Hippocampal formation (tissue), 2 donors: ENCODE data around the gene CGNL1.

Source experiments
- DNase-seq, 2 donors: peaks; one replicate each; lab custom pipeline; 2025; lab: John Stamatoyannopoulos, UW

Gene CGNL1

DNA sequence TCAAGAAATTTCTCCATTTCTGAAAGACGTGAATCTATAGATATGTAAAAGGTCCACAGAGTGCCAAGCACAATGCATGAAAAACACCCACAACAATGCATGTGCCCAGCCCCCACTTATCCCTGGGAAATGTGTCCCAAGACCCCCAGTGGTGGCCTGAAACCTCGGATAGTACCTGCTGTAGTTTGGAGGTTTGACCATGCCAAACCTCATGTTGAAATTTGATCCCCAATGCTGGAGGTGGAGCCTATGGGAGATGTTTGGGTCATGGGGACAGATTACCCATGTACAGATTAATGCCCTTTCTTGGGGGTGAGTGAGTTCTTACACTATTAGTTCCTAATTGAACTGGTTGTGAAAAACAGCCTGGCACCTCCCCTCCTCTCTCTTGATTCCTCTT is 194.0 kb downstream of the CGNL1 start:
- DNase-seq = no peak

DNA sequence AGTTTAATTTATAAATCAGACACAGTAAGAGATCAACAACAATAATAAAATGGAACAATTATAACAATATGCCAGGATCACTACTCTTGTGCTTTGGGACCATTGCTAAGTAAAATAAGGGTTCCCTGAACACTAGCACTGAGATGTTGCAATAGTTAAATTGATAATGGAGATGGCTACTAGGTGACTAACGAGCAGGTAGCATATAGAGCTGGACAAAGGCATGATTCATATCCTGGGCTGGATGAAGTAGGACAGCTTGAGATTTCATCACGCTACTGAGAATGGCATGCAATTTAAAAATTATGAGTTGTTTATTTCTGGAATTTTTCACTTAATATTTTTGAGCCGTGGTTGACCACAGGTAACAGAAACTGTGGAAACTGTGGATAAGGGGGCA is 194.7 kb downstream of the CGNL1 start:
- no peak for DNase-seq

- no peak for DNase-seq
These were observed 195.4 kb downstream of the CGNL1 start for GRCh38 chr15:57571725-57572124.

DNA sequence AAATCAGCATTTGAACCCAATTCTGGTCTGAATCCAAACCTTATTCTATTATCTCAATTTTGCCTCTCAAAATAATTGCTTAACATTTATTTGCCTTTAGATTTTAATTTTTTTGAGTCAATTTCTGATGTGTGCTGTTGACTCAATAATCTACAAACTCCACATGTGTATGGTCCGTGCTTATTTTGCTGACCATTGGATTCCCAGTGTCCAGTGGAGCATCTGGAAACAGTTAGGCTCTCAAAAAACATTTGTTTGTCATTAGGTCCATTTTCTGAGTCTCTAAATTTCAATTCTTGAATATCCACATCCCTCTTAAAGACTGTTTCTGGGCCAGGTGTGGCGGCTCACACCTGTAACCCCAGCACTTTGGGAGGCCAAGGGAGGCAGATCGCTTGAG is 196.2 kb downstream of the CGNL1 start:
- no peak for DNase-seq

DNA sequence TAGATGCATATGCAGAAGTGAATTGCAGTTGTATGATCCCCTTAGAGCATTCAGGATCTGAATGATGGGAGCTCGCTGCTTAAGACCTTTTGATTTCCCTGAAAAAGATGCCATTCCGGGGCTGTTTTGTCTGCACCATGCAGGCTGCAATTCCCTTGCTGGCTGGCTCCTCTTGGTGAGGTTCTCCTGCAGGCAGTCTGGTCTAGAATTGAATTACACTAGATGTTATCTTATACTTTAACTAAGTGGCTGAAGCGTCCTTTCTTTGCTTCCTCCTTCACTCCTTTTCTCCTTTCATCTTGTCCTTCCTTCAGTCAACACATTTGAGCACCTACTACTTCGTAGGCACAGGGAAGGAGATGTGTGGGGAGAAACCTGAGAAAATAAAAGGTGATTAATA is 196.8 kb downstream of the CGNL1 start:
- DNase-seq = no peak

GRCh38 chr15:57575363-57575762 is 199.1 kb downstream of the CGNL1 start:
- no peak for DNase-seq

- no peak for DNase-seq
These were observed 202.1 kb downstream of the CGNL1 start for GRCh38 chr15:57578288-57578900.

DNA sequence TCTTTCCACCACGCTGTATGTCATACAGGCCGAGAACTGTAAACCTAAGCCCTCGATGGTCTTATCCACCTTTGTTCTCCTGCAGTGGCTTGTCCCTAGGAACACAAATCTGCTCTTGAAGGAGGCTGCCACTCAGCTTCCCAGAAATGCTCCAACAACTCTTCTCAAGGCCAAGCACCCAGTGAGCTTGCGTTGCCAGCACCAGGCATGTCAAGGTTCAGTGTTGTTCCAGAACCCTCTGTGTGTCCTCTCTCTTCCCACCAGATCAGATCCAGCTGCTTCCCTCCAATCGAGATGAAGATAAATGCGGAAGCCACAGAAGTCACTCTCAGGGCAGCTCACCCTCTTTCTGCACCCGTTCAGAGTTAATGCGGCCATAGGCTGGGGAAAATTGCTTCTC is 204.1 kb downstream of the CGNL1 start:
- no peak for DNase-seq

DNA sequence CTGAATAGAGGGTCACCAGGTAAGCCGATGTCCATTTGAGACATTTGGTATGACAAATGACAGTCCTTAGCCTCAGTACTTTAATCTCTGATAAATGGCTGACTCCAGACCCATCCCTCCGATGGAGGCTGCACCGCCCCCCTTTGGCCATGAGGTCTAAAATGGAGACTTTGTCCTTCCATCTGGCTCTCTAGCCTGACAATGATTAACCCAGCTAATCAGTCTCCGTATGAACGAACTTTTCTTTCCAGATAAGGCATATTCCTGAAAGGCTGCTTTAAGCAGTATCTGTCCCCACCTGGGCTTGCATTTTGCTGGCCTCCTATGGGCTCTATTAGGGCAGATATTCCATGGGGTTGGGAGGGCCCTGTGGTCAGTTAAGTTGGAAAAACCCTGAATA is 204.6 kb downstream of the CGNL1 start:
- DNase-seq = no peak

DNA sequence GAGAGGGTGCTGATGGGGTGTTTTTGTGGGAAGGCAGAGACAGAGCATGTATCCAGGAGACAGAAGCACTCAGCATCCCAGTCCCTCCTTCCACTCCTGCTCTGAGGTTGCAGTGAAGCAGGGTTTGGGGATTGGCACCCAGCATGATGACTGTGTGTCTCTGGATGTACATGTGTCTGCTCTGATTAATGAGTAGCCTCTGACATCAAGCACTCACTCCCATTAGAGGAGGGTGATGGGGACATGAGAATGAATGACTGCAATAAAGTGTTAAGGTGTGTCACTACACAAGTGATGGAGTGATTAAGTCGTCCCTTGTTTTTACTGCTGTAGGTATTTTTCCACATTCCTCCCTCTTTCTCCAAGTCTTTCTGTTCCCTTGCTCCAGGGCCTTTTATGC is 205.8 kb downstream of the CGNL1 start:
- DNase-seq = no peak

- no peak for DNase-seq
These were observed 207.0 kb downstream of the CGNL1 start for GRCh38 chr15:57583282-57583681.

- DNase-seq = no peak
These were observed 207.4 kb downstream of the CGNL1 start for GRCh38 chr15:57583720-57584119.

DNA sequence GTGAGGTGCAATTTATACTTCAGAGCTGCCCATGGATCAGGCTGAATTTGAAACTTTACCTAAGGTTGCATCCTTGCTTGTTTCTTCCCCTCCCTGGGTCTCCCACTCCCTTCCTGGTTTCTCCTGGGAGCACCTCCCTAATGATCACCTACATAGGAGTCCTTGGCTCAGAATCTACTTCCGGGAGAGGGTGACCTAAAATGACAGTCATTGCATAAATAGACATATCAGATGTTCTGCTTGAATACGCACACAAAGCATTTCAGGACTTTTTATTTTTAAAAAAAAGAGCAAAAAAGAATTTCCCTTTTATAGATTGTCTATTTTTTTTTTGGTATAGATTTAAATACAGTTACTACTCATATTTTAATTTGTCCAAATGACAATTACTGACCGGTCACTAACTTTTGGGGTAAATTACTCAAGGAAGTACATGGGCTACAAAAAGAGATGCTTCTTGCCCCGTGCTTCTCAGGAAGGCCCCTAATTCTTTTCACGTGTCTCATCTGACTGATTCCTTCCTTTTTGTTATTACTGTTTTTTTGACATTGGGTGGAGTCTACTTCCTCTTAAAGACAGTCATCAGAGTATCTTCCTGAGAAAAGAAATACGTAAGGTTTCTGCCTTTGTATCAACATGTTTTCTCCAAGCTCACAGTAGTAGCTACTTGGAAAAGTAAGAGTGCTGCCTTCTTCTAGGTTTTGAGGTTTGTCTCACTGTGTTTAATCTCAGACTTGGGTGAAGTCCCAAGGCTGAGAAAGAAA is 210.5 kb downstream of the CGNL1 start:
- no peak for DNase-seq

- no peak for DNase-seq
These were observed 213.0 kb downstream of the CGNL1 start for GRCh38 chr15:57589281-57589680.

DNA sequence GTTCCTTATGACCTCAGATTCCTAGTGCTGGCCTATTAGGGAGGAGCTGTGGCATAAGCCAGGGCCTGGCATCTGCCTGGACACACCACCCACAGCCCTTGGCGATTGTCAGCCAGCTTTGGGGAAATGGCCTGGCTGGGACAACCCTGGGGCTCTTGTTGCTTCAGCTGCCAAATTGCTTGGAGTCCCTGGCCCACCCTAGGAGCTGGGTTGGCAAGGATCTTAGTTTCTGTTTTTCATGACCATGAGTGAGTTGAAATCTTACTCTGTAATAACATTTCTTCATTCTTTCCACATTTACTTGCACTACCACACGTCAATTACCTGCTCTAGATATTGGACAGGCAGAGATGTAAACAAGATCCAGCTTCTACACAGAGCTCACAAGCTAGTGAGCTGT is 213.4 kb downstream of the CGNL1 start:
- no peak for DNase-seq

DNA sequence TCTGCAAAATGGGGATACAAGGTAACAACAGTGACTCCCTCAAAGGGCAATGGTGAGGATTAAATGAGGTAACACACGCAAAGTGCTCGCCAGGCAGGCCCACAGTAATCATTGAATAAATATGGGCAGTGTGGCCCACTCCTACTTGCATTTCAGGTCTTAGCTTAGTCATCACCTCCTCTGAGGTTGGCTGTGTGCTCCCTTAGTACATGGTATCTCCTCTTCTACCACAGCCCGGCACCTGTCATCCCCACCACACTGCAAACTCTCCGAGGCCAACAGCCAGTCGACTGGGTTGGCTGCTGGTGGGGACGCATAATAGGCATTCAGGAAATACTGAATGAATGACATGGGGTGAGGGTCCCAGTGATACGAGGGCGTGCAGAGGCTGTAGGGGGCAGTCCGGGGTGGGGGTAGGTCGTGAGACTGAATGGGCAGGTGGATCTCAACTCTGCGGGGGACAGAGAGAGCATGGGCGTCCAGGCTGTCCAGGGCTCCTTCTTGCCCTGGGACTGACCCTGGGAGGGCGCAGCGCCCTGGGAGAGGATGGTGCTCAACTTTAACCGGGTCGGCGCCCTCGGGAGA is 215.0 kb downstream of the CGNL1 start:
- DNase-seq = no peak

- no peak for DNase-seq
These were observed 215.6 kb downstream of the CGNL1 start, which contains the start of gene MYZAP for GRCh38 chr15:57591822-57592367. TSS of gene MYZAP (plus strand) at chr15:57591904. CDS start at chr15:57592035, 131 bp downstream.

DNA sequence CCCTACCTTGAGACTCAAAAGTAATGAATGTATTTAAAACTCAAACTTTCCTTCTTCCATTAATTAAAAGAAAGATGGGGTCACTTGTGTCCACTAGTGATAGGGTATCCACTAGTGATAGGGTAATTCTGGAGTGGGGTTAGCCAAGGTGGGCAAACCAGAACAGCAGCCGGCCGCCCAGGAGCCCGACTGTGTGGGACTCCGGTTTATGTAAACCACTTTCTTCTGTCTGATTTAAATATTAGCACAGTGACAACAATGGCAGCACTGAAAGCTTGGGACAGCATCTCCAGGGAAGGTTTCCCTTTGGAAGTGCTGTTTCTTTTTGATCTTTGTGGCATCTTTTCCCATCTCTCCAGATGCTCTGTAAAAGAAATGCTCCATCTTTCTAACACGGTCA is 216.1 kb downstream of the CGNL1 start:
- no peak for DNase-seq

- DNase-seq = no peak
These were observed 216.6 kb downstream of the CGNL1 start for GRCh38 chr15:57592836-57593420.

GRCh38 chr15:57594479-57594878 is 218.2 kb downstream of the CGNL1 start:
- no peak for DNase-seq

DNA sequence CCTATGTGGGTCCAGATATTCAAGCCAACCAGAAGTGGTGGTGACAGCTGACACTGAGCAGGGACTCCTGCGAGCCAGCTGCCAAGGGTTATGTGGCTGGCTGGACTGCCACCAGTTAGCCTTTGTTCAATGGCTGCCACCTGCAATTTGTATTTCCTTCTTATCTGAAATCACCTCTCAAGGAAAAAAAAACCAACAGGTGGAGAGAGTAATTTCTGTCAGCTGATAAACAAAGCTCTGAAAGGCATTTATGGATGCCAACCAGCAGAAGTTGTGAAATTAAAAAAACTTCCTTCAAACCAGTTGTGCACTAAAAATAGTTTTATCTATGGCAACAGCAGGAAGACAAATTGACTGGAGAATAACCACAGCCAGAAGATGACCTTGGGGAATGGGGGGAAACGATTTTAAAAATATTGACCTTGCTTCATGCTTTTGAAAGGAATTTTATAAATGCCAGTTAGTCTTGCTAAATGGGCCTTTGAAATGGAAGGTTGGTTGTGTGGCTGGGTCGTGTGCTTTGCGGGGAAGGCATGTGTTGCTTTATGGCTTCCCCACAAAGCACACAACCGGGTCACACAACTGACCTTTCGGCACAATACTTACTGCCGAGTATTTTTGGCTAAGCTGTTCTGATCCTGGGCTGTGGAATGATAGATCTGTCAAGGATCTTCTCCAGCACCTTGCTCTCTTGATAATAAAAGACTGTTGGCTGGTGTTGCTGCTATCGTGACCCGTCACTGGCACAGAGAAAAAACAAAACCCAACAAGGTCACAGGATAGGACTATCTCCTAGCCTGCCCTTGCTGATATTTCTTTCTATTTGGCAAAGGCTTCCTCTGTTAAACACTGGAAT is 218.9 kb downstream of the CGNL1 start:
- no peak for DNase-seq
